GM12878 (cell line): ENCODE measurements around the gene TUBA4B. TPM values are rescaled to one million over a fixed set of nuclear protein-coding genes. Genes with fewer than 3 reads are reported as not detected.

Source experiments
- BCLAF1 ChIP-seq: fragments of 450-650 bp; IDR thresholded peaks from 2 replicates; pipeline ENCODE4 v1.6.1; 2017; ENCODE audit warnings: antibody characterized with exemption, mild to moderate bottlenecking, moderate library complexity
- CREB1 ChIP-seq: IDR thresholded peaks from 2 replicates; pipeline ENCODE4 v1.6.1; 2012; ENCODE audit warnings: low read depth, mild to moderate bottlenecking, inconsistent platforms
- EGR1 ChIP-seq, 2 experiments: IDR thresholded peaks; 1 replicate in 1 of 2; 2 replicates in 1 of 2; pipeline ENCODE4 v1.6.1; 2011 to 2012; ENCODE audit warnings: low read depth in 2 of 2, low read length in 2 of 2, borderline replicate concordance in 1 of 2, mild to moderate bottlenecking in 1 of 2, moderate library complexity in 1 of 2
- ELK1 ChIP-seq: IDR thresholded peaks from 2 replicates; pipeline ENCODE4 v1.6.1; 2012; ENCODE audit warnings: low read depth, low read length, improper control_type of control experiment
- LARP7 ChIP-seq: fragments of 450-650 bp; IDR thresholded peaks from 2 replicates; pipeline ENCODE4 v1.6.1; 2017; ENCODE audit warnings: mild to moderate bottlenecking
- NR2C1 ChIP-seq: fragments of 450-650 bp; IDR thresholded peaks from 2 replicates; pipeline ENCODE4 v1.6.1; 2017; ENCODE audit warnings: antibody characterized with exemption, mild to moderate bottlenecking, moderate library complexity
- POU2F2 ChIP-seq: IDR thresholded peaks from 3 replicates; pipeline ENCODE4 v1.6.1; 2011; ENCODE audit warnings: low read depth, mild to moderate bottlenecking, low read length, borderline replicate concordance
- RAD21 ChIP-seq: IDR thresholded peaks from 2 replicates; pipeline ENCODE4 v1.6.1; 2011; ENCODE audit warnings: mild to moderate bottlenecking, low read depth, low read length, moderate library complexity; ENCODE audit not compliant: insufficient read depth
- RB1 ChIP-seq: fragments of 450-650 bp; formaldehyde crosslinking; IDR thresholded peaks from 2 replicates; pipeline ENCODE4 v1.6.1; 2017; ENCODE audit warnings: mild to moderate bottlenecking, borderline replicate concordance
- ZBTB33 ChIP-seq: fragments of 450-650 bp; IDR thresholded peaks from 2 replicates; pipeline ENCODE4 v1.6.1; 2017; ENCODE audit warnings: mild to moderate bottlenecking
- polyA plus RNA-seq, 11 experiments: library from polyadenylated mRNA; depleted of rRNA in 4 of 11; unstranded in 6 of 11; stranded (reverse) in 5 of 11; fragments of >200 nt; fragmentation: Nextera tagmentation in 4 of 11; fragmentation: Illumina TruSeq in 1 of 11; extraction: Ambion mirVana in 4 of 11; extraction: Trizol in 1 of 11; gene quantifications; 1 replicate in 1 of 11; 2 replicates in 10 of 11; pipeline versions ENCODE4 v1.2.1 to v1.2.3, GENCODE V29; 2011 to 2016; ENCODE audit warnings: inconsistent platforms in 2 of 11, missing spikeins in 2 of 11, low read depth in 1 of 11
- total RNA-seq, 4 experiments: library from RNA; depleted of rRNA in 3 of 4; stranded (reverse); fragments of >200 nt in 3 of 4; fragmentation: Illumina TruSeq in 1 of 4; extraction: Trizol in 1 of 4; gene quantifications; 2 replicates each; pipeline versions ENCODE4 v1.2.1 to v1.2.3, GENCODE V29; 2013 to 2021

Gene TUBA4B
- total and polyA plus RNA-seq, 10 of the 15 experiments (the other 5 are each of a cell fraction or from before 2014, with no cell fraction given): 0.07 TPM; not detected in 9

GRCh38 chr2:219294356-219295351 lies 41.6 kb downstream of the TUBA4B start (continued):
- peak in 1 of 2 experiments; percentile 98; a peak in 2 of 3 replicates for TF ChIP-seq EGR1 (IDR thresholded peaks at IDR 0.05; ENCODE audit: borderline replicate concordance in 1 of 2, low read depth in 2 of 2, low read length in 2 of 2)
- 0 out of 2 replicates have a peak, but pooled peaks have one; percentile 61 for TF ChIP-seq BCLAF1
- peak; percentile 58; the same call in 1 of the 3 replicates for TF ChIP-seq POU2F2
- TF ChIP-seq LARP7: peak; percentile 96
- peak; percentile 77 for TF ChIP-seq RAD21
- TF ChIP-seq CREB1: peak; percentile 63; the same call in 1 of the 2 replicates
- no peak for TF ChIP-seq NR2C1
- TF ChIP-seq RB1: peak; percentile 92; the same call in 1 of the 2 replicates
- no peak for TF ChIP-seq ZBTB33
- TF ChIP-seq ELK1: 0 out of 2 replicates have a peak, but pooled peaks have one; percentile 46
